Activated CD8-positive, alpha-beta memory T cell treated with anti-CD3 and anti-CD28 coated beads for 48 hours (primary cell): ENCODE data around the gene CHST1.

Source experiments
- DNase-seq, 3 experiments: peaks; one replicate each; pipeline ENCODE4 v3.0.0-alpha.2; 2020; ENCODE audit warnings: low read depth in 2 of 3, low spot score in 2 of 3

The CHST1 gene

DNA sequence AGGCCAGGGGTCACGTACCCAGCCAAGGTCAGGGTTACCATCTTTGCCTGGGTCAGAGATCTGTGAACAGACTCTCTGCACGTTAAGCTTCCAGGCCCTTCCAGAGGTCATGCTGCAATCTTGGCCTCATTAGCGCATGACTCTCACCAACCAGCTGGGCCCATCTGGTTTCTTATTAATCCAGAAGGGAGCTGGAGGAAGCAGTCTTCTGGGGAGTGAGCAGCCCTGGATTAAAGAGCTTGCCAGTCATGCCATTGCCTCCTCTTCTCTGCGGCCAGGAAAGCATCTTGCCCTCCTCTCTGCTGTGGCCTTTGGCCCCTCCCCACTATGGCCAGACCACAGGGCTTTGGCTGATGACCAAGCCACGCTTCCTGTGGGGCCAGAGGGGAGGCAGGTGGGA, 57.4 kb downstream of the CHST1 start:
- no peak for DNase-seq

GRCh38 chr11:45606514-45607281, 58.7 kb downstream of the CHST1 start:
- DNase-seq = no peak

GRCh38 chr11:45605051-45605450, 60.4 kb downstream of the CHST1 start:
- no peak for DNase-seq

DNA sequence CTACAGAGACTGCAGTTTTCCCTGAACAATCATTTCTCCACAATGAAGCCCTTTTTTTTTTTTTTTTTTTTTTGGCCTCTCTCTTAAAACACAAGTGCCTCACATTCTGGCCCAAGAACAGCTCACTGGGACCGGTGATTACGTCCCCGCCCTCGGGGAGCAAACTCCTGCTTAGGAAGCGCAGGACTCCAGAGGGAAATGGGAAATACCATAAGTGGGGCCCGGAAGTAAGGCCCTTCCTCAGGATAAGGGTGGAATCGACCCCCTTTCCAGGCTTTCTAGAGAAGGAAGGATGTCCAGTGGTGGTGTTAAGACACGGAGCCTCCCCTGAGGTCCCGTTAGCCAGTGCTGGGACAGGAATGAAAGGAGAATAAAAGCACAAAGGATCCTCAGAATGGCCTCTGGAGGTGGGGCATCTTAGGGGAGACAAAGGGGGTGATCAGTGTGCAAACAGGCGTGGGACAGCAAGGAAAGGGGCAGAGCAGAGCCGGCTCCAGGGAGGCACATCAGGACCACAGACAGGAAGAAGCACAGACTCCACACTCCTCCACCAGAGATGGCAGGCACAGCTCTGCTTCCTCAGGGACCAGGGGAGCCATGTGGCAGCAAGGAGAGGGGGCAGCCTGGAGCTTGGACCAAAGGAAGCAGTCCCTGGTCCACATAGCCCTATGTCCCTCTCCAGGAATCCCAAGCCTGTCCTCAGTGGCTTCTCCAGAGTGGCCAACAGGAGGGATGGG, 61.3 kb downstream of the CHST1 start:
- DNase-seq = no peak

DNA sequence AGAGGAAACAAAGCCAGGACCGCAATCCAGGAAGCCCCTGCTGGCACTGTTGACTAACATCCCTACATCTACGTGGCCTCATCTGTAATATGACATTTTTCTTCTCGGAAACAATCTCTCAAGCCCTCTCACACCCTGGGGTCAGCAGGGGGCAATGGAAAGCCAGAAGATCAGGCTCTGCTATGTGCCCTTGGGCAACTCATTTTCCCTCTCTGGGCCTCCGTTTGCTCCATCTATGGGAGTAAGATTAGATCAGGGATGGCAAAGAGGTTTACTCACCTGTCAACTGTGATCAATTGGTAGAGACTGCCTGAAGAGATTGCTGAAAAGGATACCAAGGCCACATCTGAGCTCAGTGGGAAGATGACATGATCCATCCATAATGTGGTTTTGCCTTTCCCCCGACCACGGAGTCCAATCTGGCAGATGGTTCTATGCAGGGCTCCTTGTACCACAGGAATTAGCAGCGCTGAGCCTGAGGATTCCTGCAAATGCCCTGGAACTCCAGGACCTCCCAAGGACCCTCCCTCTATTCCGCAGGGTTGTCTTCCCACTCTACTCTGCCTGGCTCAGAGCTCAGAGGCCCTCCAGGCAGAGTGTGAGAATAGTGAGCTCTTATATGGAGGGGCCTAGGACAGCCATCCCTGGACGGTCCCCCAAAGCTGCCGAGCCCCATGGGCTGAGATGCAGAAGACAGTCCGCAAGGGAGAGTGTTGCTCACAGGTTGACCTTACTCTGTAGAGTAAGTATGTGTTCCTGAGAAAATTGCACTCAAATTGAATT, 66.1 kb downstream of the CHST1 start:
- no peak for DNase-seq
